GM21423 (cell line): ENCODE data around the gene POMT2.

Source experiments
- ATAC-seq: cut with Tn5 transposase; IDR thresholded peaks from one replicate; pipeline ENCODE4 v1.9.1; 2021; ENCODE audit warnings: mild to moderate bottlenecking, moderate library complexity; ENCODE audit not compliant: unreplicated experiment

The POMT2 gene

DNA sequence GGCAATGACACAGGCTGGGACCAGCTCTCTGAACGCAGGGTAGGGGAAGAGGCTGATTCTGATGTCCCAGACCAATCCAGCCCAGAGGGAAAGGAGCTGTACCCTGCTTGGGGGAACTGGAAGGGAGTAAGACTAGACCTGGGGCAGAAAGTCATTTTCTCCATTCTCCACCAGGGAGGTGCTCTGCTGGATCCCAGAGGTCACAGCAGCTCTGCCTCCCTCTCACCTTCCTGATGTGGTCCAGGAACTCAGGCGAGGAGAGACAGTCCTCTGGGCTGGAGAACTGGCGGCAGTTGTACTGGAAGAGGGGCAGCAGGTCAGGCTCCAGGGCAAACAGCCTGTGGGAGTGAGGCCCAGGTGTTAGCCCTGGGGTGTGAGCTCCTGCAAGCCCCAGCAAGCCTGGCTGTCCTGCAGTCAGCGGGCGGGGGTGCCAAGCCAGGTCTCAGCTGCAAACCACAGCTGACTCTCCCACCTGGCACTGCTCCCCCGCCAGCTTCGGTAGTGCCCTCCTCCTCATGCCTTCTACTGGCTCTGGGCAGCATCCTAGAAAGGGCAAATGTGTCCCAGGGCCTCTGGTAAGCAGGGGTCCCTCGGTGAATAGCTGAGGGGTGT lies 51.6 kb downstream of the POMT2 start:
- no peak for ATAC-seq

GRCh38 chr14:77267937-77268699 lies 52.6 kb downstream of the POMT2 start:
- no peak for ATAC-seq

DNA sequence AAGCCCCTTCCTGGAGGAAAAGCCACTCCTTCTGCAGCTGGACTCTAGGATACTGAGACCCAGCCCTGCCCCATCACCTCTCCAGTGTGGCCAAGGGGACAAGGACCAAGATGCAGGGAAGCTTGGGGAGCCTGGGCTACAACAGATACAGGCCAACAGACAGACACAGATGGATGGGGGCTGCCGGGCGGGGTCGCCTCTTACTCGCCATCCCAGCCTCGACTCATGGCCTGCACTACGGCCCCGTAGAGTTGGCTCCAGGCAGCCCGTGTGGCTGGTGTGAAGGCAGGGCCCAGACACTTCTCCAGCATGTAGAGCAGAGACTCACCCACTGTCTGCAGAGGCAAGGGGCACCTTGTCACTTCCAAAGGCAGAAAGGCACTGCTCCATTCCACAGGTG lies 54.3 kb downstream of the POMT2 start:
- ATAC-seq = no peak

DNA sequence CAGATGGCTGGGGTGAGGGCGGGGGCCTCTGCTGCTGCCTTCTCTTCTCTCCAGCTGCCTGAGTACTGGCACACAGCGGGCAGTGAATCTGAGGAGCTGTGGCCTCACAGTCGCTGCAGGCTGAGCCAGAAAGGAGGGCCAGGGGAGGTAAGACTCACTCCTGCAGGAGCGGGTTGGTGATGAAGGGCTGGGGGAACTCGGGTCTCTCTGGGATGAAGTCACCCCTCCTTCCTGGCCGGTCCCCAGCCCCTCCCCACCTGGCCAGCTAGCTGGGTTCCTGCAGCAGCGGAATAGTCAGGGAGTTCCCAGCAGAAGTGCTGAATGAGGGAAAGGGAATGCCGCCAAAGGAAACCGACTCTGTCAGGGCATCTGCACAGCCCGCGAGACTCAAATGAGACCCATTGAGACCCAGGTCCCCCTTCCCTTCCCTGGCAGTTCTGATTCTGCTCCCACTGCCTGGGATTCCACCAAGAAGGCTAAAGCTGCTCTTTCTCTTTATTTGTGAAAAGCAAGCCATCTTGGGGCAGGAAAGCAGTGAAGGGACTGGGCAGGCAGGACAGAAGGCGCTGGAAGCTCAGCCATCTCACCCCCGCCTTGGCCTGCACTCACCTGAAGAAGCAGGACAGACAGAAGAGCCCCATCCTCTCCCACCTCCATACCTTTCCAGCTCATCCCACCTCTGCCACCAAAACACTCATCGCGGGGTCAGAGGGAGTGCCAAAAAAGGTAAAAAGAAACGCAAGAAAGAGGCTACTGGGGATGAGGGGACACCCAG lies 54.9 kb downstream of the POMT2 start:
- ATAC-seq = no peak

- ATAC-seq = no peak
Measured at GRCh38 chr14:77265187-77265515, 55.5 kb downstream of the POMT2 start.

DNA sequence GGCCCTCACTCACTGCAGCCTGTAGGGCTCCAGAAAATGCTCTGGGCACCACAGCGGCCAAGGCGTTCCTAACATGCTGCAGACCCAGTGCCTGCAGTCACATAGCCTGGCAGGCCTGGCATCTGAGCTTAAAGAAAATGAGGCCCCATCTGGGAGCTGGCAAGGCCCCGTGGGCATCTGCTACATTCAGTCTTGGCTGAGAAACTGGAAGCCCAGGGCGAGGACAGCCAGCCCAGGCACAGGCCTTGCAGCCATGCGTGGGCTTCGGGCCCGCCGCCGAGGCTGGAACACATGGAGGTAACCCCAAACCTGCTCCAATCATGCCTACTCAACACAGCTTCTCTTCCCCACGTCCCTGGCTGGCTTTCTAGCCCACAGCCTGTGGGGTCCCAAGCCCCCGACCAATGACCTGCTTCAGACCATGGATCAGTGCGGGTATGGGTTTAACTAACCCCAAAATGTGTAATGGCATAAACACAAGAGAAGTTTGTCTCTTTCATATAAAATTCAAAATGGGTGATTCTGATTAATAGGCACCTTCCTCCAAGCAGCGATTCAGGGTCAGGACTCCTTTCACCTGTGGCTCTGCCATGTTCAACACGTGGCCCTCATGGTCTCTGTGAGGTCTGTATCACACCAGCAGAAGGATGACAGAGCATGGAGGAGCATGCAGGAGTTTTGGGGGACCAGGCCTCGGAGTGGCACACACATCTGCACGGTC lies 56.1 kb downstream of the POMT2 start:
- ATAC-seq = no peak

GRCh38 chr14:77260631-77261030 lies 60.1 kb downstream of the POMT2 start:
- ATAC-seq = no peak

DNA sequence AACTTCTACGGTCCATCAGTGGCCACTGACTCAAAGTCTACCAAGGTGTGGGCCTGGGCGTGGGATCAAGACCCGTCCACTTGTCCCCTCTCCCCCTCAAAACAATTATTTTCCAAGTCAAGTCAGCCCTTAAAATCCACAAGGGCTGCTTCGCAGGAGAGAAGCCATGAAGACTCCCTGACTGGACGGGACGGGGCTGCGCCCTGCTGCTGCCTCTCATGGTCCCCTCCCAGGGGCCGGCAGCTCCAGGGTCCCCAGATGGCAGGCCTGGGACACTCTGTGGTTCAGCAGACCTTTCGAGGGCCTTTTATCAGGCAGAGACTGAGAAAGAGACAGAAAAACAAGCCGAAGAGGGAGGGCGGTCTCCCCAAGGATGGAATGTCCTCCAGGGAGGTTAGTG lies 60.5 kb downstream of the POMT2 start:
- ATAC-seq = no peak

DNA sequence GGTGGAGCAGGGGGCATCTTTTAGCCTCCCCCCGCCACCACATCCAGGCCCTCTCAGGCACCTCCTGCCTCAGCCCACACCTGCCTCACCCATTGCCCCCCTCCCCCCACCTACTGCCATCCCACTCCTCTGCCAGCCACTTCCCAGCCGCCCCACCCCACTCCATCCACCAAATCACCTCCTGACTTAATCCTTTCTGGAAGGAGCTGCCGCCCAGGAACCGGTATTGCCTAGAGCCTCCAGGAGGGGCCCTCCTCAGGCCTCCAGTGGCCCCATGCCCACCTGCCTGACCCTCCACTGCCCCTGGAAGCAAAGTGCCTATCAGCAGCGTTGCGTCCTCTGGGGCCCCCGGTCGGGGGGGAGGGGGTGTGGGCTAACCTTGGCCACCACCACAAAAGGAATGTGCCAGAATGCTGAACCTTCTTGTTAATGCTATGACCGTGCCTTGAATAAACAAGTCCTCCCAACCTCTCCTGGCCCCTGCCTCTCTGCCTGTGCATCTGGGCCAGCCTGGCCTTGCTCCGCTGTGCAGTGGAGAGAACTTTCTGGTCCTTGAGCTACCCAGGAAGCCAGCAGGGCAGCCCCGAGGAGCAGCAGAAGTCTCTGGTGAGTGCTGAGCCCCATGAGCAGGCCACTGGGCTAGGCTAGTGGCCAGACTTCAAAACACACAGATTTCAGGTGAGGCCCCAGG lies 61.5 kb downstream of the POMT2 start:
- ATAC-seq = no peak

DNA sequence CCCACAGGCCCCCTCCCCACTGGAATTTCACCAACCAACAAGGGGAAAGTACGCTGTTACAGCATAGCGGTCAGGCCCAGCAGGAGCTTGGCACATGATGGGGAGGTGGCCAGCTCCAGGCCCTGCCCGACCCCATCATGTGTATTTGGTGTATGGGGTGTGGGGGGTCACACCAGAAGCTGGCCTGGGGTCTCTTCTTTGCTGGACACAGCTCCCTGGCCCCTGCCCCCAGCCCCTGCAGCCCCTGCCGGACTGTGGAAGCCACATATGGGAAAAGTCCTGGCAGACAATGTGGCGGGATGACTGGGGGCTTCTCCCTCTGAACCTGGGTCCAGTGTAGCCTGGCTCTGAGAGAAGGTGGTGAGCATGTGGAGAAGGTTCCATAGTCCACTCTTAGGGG lies 62.1 kb downstream of the POMT2 start:
- no peak for ATAC-seq

GRCh38 chr14:77257700-77258099 lies 63.0 kb downstream of the POMT2 start:
- ATAC-seq = no peak

GRCh38 chr14:77256694-77257093 lies 64.0 kb downstream of the POMT2 start:
- no peak for ATAC-seq

GRCh38 chr14:77253333-77254190 lies 67.1 kb downstream of the POMT2 start:
- ATAC-seq = no peak

DNA sequence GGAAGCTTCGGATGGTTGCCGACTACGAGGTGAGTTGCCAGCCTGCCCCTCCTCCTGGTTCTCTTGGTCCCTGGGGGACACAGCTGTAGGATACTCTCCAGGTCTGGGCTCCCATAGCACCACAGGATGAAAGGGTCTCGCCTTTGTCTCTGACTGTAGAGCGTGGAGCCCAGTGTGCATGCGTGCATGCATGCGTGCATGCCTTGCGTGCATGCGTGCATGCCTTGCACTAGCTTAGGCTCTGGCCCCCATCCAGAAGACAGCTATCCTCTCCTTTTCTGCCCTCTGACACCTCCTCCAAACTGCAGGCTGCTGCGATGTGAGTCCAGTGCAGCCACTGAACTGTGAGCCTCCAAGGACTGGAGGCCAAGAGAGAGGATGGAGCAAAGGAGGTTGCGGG lies 68.8 kb downstream of the POMT2 start:
- no peak for ATAC-seq

GRCh38 chr14:77250927-77251326 lies 69.8 kb downstream of the POMT2 start:
- ATAC-seq = no peak

- ATAC-seq = no peak
Measured at GRCh38 chr14:77249286-77249685, 71.4 kb downstream of the POMT2 start.

DNA sequence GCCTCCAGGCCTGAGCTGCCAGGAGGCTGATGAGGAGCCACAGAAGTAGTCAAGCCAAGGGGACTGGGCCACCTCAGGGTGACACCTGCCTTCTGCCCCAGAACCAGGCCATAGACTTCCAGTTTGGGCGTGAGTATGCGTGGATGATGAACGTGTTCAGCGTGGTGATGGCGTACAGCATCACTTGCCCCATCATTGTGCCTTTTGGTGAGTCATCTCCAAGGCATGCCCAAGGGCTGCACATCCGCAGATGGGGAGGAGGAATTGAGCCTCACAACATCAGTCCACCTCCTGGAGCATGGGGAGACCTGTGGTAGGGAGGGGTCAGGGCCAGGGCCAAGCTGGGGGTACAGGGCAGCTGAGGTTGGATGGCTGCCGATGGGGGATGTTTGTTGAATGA lies 72.0 kb downstream of the POMT2 start:
- no peak for ATAC-seq

DNA sequence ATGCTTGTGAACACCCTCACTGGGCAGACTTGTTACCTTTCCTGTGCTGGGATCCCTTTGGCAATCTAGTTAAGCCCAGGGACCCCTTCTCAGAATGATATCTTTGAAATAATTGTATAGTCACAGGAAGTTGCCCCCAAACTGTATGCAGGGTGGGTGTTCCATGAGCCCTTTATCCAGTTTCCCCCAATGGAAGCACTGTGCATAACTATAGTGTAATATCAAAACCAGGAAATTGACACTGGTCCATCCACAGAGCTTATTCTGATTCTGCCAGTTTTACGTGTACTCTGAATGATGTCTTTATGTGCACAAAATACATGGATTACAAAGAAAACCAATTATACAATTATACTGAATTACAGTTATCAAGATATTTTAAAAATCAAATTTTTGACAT lies 73.9 kb downstream of the POMT2 start:
- ATAC-seq = no peak

- no peak for ATAC-seq
Measured at GRCh38 chr14:77245820-77246219, 74.9 kb downstream of the POMT2 start.

GRCh38 chr14:77243853-77244252 lies 76.8 kb downstream of the POMT2 start:
- no peak for ATAC-seq
